D721Med (cell line): ENCODE measurements around the gene ZCCHC2.

Source experiments
- DNase-seq: peaks from one replicate; pipeline ENCODE4 v3.0.0; 2011; ENCODE audit warnings: low spot score; ENCODE audit not compliant: insufficient read length
- FAIRE-seq: peaks from 2 replicates; lab custom pipeline; 2011; peaks lifted over from hg19 to GRCh38; lab: Jason Lieb, UNC
- CTCF ChIP-seq: IDR thresholded peaks from 2 replicates; pipeline ENCODE4 v1.5.1; 2012; ENCODE audit warnings: mild to moderate bottlenecking, control low read depth; ENCODE audit not compliant: insufficient read depth; ENCODE audit errors: missing control alignments

ZCCHC2 gene

GRCh38 chr18:62625019-62625418 lies 102.2 kb downstream of the ZCCHC2 start:
- TF ChIP-seq CTCF: no peak
- DNase-seq: no peak

More at GRCh38 chr18:62625019-62625418, 102.2 kb downstream of the ZCCHC2 start:
- FAIRE-seq: no peak
